Keratinocyte (primary cell): Measurements from ENCODE around the gene GCH1. TPM values are rescaled to one million over a fixed set of nuclear protein-coding genes. Genes with fewer than 3 reads are reported as not detected.

Experiments used
- DNase-seq: peaks from one replicate; pipeline ENCODE4 v3.0.0-alpha.2; 2011; ENCODE audit warnings: low read depth, missing footprints, low spot score
- FAIRE-seq: peaks from 2 replicates; lab custom pipeline; 2011; peaks lifted over from hg19 to GRCh38; lab: Jason Lieb, UNC
- H2AFZ ChIP-seq: 2 replicates; pipeline ENCODE4 v1.6.0; 2012; ENCODE audit warnings: low read length, control low read depth, inconsistent platforms; ENCODE audit not compliant: control insufficient read depth
- H3K27ac ChIP-seq: 2 replicates; pipeline ENCODE4 v1.5.1; 2011; ENCODE audit warnings: low read length; ENCODE audit not compliant: control insufficient read depth, insufficient read depth
- H3K27me3 ChIP-seq: 3 replicates; pipeline ENCODE4 v1.6.0; 2011; ENCODE audit warnings: low read length; ENCODE audit not compliant: control insufficient read depth, insufficient read depth; ENCODE audit errors: extremely low read depth
- H3K36me3 ChIP-seq, 2 experiments: 2 replicates in 1 of 2; 3 replicates in 1 of 2; pipeline ENCODE4 v1.5.1; 2011; ENCODE audit warnings: low read length in 2 of 2, mild to moderate bottlenecking in 1 of 2; ENCODE audit not compliant: control insufficient read depth in 2 of 2, insufficient read depth in 2 of 2; ENCODE audit errors: extremely low read depth in 1 of 2
- H3K4me1 ChIP-seq: 3 replicates; pipeline ENCODE4 v1.5.1; 2011; ENCODE audit warnings: low read length; ENCODE audit not compliant: control insufficient read depth, insufficient read depth; ENCODE audit errors: extremely low read depth
- H3K4me2 ChIP-seq: 3 replicates; pipeline ENCODE4 v1.6.0; 2011; ENCODE audit warnings: low read depth, low read length; ENCODE audit not compliant: control insufficient read depth, insufficient read depth; ENCODE audit errors: extremely low read depth
- H3K4me3 ChIP-seq, 3 experiments: fragments of 200-600 bp in 1 of 3; sonication (generic) in 1 of 3; 2 replicates in 2 of 3; 3 replicates in 1 of 3; pipeline ENCODE4 v1.5.1; 2011 to 2016; ENCODE audit warnings: low read length in 3 of 3, mild to moderate bottlenecking in 3 of 3, control low read depth in 2 of 3, inconsistent platforms in 1 of 3, low read depth in 1 of 3, mixed read lengths in 1 of 3, mixed run types in 1 of 3, moderate library complexity in 1 of 3; ENCODE audit not compliant: control insufficient read depth in 2 of 3, insufficient read depth in 2 of 3; ENCODE audit errors: extremely low read depth in 1 of 3
- H3K79me2 ChIP-seq: 2 replicates; pipeline ENCODE4 v1.6.0; 2012; ENCODE audit warnings: low read length; ENCODE audit not compliant: control insufficient read depth, insufficient read depth
- H3K9ac ChIP-seq: 3 replicates; pipeline ENCODE4 v1.6.0; 2011; ENCODE audit warnings: low read length; ENCODE audit not compliant: control insufficient read depth, insufficient read depth; ENCODE audit errors: extremely low read depth
- H3K9me1 ChIP-seq: 3 replicates; pipeline ENCODE4 v1.6.0; 2011; ENCODE audit warnings: low read length; ENCODE audit not compliant: control insufficient read depth, insufficient read depth; ENCODE audit errors: extremely low read depth
- H3K9me3 ChIP-seq: 2 replicates; pipeline ENCODE4 v1.5.1; 2012; ENCODE audit warnings: low read depth, low read length; ENCODE audit not compliant: control insufficient read depth
- H4K20me1 ChIP-seq: 3 replicates; pipeline ENCODE4 v1.6.0; 2011; ENCODE audit warnings: low read length; ENCODE audit not compliant: control insufficient read depth, insufficient read depth; ENCODE audit errors: extremely low read depth
- EZH2 ChIP-seq: IDR thresholded peaks from one replicate; pipeline ENCODE4 v1.6.1; 2012; ENCODE audit warnings: inconsistent platforms, mild to moderate bottlenecking, low read length, moderate library complexity
- dilution Hi-C: fragments of 300-500 bp; cut with MboI; formaldehyde crosslinking; loops from one replicate; pipeline ENCODE4 v1.7.0; 2020; ENCODE audit warnings: low sequenced_read_pairs; ENCODE audit not compliant: extremely low pct_ligation_motif_present
- polyA plus RNA-seq, 5 experiments: library from polyadenylated mRNA; depleted of rRNA in 3 of 5; stranded (reverse) in 3 of 5; stranded (forward) in 1 of 5; unstranded in 1 of 5; fragments of >200 nt; gene quantifications; 1 replicate in 1 of 5; 2 replicates in 3 of 5; 3 replicates in 1 of 5; pipeline versions ENCODE4 v1.2.1 to v1.2.3, GENCODE V29; 2011 to 2012; ENCODE audit warnings: missing spikeins in 2 of 5, low read depth in 1 of 5, low replicate concordance in 1 of 5
- TF ChIP-seq, protein P1 (sequence below), 3 experiments: IDR thresholded peaks in 1 of 3; conservative IDR thresholded peaks in 1 of 3; optimal IDR thresholded peaks in 1 of 3; 2 replicates in 2 of 3; 3 replicates in 1 of 3; pipeline versions ENCODE3 to v1.5.1; 2011; ENCODE audit warnings: low read length in 3 of 3, mild to moderate bottlenecking in 3 of 3, moderate library complexity in 2 of 3, control low read depth in 1 of 3, inconsistent platforms in 1 of 3; ENCODE audit not compliant: insufficient read depth in 2 of 3; ENCODE audit errors: extremely low read depth in 1 of 3

GCH1 gene
- polyA plus RNA-seq, 1 donor (not counting 4 experiments of a cell fraction or from before 2014, with no cell fraction given): 3.4 TPM

GRCh38 chr14:54857830-54858269, 44.8 kb downstream of the GCH1 start:
- H3K27ac ChIP-seq: no peak overlapping the region
- H3K79me2 ChIP-seq: no peaks in the 10 kb centered on the region
- H3K9me3 ChIP-seq: no peaks in the 10 kb centered on the region
- H3K9ac ChIP-seq: no peak overlapping the region
- no peaks in the 10 kb centered on the region for H3K4me1 ChIP-seq
- H3K9me1 ChIP-seq: no peaks in the 10 kb centered on the region
- H4K20me1 ChIP-seq: no peaks in the 10 kb centered on the region
- H3K27me3 ChIP-seq: no peaks in the 10 kb centered on the region
- FAIRE-seq (no peak), DNase-seq (no peak)
- H2AFZ ChIP-seq: no peak overlapping the region
- no peak overlapping the region for H3K4me2 ChIP-seq
- H3K4me3 ChIP-seq: no peak overlapping the region
- dilution Hi-C loops: no loop called here
- H3K36me3 ChIP-seq: peaks cover 0 to 2% of the 10 kb centered on the region in 2 experiments
- TF ChIP-seq, protein P1, sequence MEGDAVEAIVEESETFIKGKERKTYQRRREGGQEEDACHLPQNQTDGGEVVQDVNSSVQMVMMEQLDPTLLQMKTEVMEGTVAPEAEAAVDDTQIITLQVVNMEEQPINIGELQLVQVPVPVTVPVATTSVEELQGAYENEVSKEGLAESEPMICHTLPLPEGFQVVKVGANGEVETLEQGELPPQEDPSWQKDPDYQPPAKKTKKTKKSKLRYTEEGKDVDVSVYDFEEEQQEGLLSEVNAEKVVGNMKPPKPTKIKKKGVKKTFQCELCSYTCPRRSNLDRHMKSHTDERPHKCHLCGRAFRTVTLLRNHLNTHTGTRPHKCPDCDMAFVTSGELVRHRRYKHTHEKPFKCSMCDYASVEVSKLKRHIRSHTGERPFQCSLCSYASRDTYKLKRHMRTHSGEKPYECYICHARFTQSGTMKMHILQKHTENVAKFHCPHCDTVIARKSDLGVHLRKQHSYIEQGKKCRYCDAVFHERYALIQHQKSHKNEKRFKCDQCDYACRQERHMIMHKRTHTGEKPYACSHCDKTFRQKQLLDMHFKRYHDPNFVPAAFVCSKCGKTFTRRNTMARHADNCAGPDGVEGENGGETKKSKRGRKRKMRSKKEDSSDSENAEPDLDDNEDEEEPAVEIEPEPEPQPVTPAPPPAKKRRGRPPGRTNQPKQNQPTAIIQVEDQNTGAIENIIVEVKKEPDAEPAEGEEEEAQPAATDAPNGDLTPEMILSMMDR (optimal IDR thresholded peaks at IDR 0.05 in 1 of 3, IDR thresholded peaks at IDR 0.05 in 1 of 3, conservative IDR thresholded peaks at IDR 0.05 in 1 of 3; ENCODE audit: extremely low read depth in 1 of 3, insufficient read depth in 2 of 3, low read length in 3 of 3): no peak
- no peak for TF ChIP-seq EZH2

GRCh38 chr14:54856152-54856551, 46.5 kb downstream of the GCH1 start:
- DNase-seq (no peak), FAIRE-seq (no peak)
- H4K20me1 ChIP-seq: no peaks in the 10 kb centered on the region
- peaks cover 0 to 2% of the 10 kb centered on the region in 2 experiments for H3K36me3 ChIP-seq
- H3K79me2 ChIP-seq: no peaks in the 10 kb centered on the region
- H3K4me3 ChIP-seq: no peak overlapping the region
- no peaks in the 10 kb centered on the region for H3K4me1 ChIP-seq
- H3K9me1 ChIP-seq: no peaks in the 10 kb centered on the region
- H2AFZ ChIP-seq: no peak overlapping the region
- dilution Hi-C loops: no loop called here
- TF ChIP-seq, protein P1 (optimal IDR thresholded peaks at IDR 0.05 in 1 of 3, IDR thresholded peaks at IDR 0.05 in 1 of 3, conservative IDR thresholded peaks at IDR 0.05 in 1 of 3; ENCODE audit: extremely low read depth in 1 of 3, insufficient read depth in 2 of 3, low read length in 3 of 3): no peak
- TF ChIP-seq EZH2: no peak
- no peaks in the 10 kb centered on the region for H3K9me3 ChIP-seq
- no peak overlapping the region for H3K9ac ChIP-seq
- H3K4me2 ChIP-seq: no peak overlapping the region
- H3K27ac ChIP-seq: no peak overlapping the region
- H3K27me3 ChIP-seq: no peaks in the 10 kb centered on the region
